NCI-H187 (cell line): Measurements from ENCODE around the gene TIMP2.
"Not testable (repeated sequence)": the region's sequence is repeated elsewhere in the genome, so short reads cannot be mapped to it uniquely, and the experiment has no call there.

Source experiments
- DNase-seq, 2 experiments: peaks; one replicate each; lab custom pipeline; 2025; lab: John Stamatoyannopoulos, UW

TIMP2 gene

GRCh38 chr17:78954684-78955083, 29.5 kb upstream of the TIMP2 start:
- DNase-seq = no peak

- DNase-seq = no peak
Observed at GRCh38 chr17:78953356-78954350, 28.5 kb upstream of the TIMP2 start.

GRCh38 chr17:78952706-78953105, 27.5 kb upstream of the TIMP2 start:
- DNase-seq = no peak

- no peak for DNase-seq
Observed at GRCh38 chr17:78951967-78952551, 26.9 kb upstream of the TIMP2 start.

- no peak for DNase-seq
Observed at GRCh38 chr17:78950870-78951269, 25.7 kb upstream of the TIMP2 start.

- no peak for DNase-seq
Observed at GRCh38 chr17:78947235-78948149, 22.3 kb upstream of the TIMP2 start.

GRCh38 chr17:78946631-78947030, 21.4 kb upstream of the TIMP2 start:
- no peak for DNase-seq

GRCh38 chr17:78946131-78946530, 20.9 kb upstream of the TIMP2 start:
- no peak for DNase-seq

- DNase-seq = not testable (repeated sequence)
Observed at GRCh38 chr17:78945455-78945854, 20.3 kb upstream of the TIMP2 start.

GRCh38 chr17:78944956-78945355, 19.8 kb upstream of the TIMP2 start:
- no peak for DNase-seq

GRCh38 chr17:78944026-78944425, 18.8 kb upstream of the TIMP2 start:
- DNase-seq = no peak

- DNase-seq = no peak
Observed at GRCh38 chr17:78940708-78941107, 15.5 kb upstream of the TIMP2 start.

- DNase-seq = no peak
Observed at GRCh38 chr17:78940258-78940657, 15.1 kb upstream of the TIMP2 start.

GRCh38 chr17:78939615-78940014, 14.4 kb upstream of the TIMP2 start:
- DNase-seq = no peak

- DNase-seq = no peak
Observed at GRCh38 chr17:78937561-78937960, 12.4 kb upstream of the TIMP2 start.

GRCh38 chr17:78935419-78936323, 10.5 kb upstream of the TIMP2 start:
- DNase-seq = no peak

- no peak for DNase-seq
Observed at GRCh38 chr17:78934681-78935418, 9.7 kb upstream of the TIMP2 start.

- DNase-seq = no peak
Observed at GRCh38 chr17:78933959-78934568, 8.9 kb upstream of the TIMP2 start.

GRCh38 chr17:78933025-78933958, 8.1 kb upstream of the TIMP2 start:
- no peak for DNase-seq
